Tibial artery (tissue), 4 donors: Measurements from ENCODE around the gene UNC5A.
A peak's percentile ranks its signal among the peaks of the same experiment; 100 is the strongest.

Experiments used
- DNase-seq, 2 donors: peaks; one replicate each; pipeline ENCODE4 v3.0.0-alpha.2; 2019
- H3K27ac ChIP-seq, 2 donors: fragments of 200-600 bp; sonication (generic) in 1 of 2; 1 replicate in 1 of 2; 2 replicates in 1 of 2; pipeline ENCODE4 v1.5.1; 2018 to 2019; ENCODE audit warnings: mild to moderate bottlenecking in 1 of 2
- H3K27me3 ChIP-seq, 2 donors: fragments of 200-600 bp; sonication (generic) in 1 of 2; one replicate each; pipeline versions ENCODE4 v1.5.1 to v1.6.0; 2016 to 2019
- H3K36me3 ChIP-seq, 3 donors: fragments of 200-600 bp; sonication (generic) in 2 of 3; one replicate each; pipeline ENCODE4 v1.5.1; 2016 to 2019; ENCODE audit warnings: mild to moderate bottlenecking in 2 of 3
- H3K4me1 ChIP-seq, 4 donors: fragments of 200-600 bp; sonication (generic) in 2 of 4; 1 replicate in 3 of 4; 2 replicates in 1 of 4; pipeline ENCODE4 v1.5.1; 2016 to 2019
- H3K4me3 ChIP-seq, 2 donors: fragments of 200-600 bp; sonication (generic) in 1 of 2; 1 replicate in 1 of 2; 2 replicates in 1 of 2; pipeline ENCODE4 v1.5.1; 2018 to 2019; ENCODE audit warnings: mild to moderate bottlenecking in 2 of 2
- H3K9me3 ChIP-seq, 3 donors: fragments of 200-600 bp; sonication (generic) in 1 of 3; one replicate each; pipeline ENCODE4 v1.5.1; 2016 to 2019
- intact Hi-C: fragments of 100-400 bp; cut with DNase I; formaldehyde crosslinking; loops from one replicate; pipeline ENCODE4 v1.15.0; 2023; ENCODE audit warnings: low total_unique reads
- TF ChIP-seq, protein P1 (sequence below), 2 experiments: fragments of 200-600 bp in 1 of 2; fragments of 450-650 bp in 1 of 2; IDR thresholded peaks; one replicate each; pipeline ENCODE4 v1.5.1; 2017 to 2019; ENCODE audit warnings: antibody characterized with exemption in 2 of 2, mild to moderate bottlenecking in 1 of 2, moderate library complexity in 1 of 2

UNC5A gene

DNA sequence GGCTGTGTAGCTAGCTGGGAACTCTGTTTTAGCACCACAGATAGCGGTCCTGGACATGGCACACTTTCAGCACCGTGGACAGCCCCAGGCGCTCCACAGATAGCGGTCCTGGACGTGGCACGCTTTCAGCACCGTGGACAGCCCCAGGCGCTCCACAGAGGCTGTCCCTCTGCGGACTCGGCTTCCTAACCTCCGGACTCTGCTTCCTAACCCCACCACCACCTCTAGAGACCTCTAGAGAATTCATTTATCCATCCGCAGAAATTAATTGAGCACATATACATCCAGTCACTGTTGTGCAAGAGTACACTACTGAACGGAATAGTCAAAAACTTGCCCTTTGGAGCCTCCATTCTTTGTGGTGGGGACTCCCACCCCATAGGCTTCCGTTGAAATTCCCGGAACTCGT lies 27.4 kb downstream of the UNC5A start:
- peak; percentile 78 to 85 for DNase-seq
- TF ChIP-seq, protein P1, sequence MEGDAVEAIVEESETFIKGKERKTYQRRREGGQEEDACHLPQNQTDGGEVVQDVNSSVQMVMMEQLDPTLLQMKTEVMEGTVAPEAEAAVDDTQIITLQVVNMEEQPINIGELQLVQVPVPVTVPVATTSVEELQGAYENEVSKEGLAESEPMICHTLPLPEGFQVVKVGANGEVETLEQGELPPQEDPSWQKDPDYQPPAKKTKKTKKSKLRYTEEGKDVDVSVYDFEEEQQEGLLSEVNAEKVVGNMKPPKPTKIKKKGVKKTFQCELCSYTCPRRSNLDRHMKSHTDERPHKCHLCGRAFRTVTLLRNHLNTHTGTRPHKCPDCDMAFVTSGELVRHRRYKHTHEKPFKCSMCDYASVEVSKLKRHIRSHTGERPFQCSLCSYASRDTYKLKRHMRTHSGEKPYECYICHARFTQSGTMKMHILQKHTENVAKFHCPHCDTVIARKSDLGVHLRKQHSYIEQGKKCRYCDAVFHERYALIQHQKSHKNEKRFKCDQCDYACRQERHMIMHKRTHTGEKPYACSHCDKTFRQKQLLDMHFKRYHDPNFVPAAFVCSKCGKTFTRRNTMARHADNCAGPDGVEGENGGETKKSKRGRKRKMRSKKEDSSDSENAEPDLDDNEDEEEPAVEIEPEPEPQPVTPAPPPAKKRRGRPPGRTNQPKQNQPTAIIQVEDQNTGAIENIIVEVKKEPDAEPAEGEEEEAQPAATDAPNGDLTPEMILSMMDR (IDR thresholded peaks at IDR 0.05): no peak
- no peaks in the 10 kb centered on the region for H3K4me1 ChIP-seq
- no peak overlapping the region for H3K27ac ChIP-seq
- H3K36me3 ChIP-seq: no peaks in the 10 kb centered on the region
- H3K9me3 ChIP-seq: no peaks in the 10 kb centered on the region
- no peak overlapping the region for H3K4me3 ChIP-seq
- intact Hi-C loops: no loop called here
- peaks cover 0 to 30% of the 10 kb centered on the region in 2 donors for H3K27me3 ChIP-seq

DNA sequence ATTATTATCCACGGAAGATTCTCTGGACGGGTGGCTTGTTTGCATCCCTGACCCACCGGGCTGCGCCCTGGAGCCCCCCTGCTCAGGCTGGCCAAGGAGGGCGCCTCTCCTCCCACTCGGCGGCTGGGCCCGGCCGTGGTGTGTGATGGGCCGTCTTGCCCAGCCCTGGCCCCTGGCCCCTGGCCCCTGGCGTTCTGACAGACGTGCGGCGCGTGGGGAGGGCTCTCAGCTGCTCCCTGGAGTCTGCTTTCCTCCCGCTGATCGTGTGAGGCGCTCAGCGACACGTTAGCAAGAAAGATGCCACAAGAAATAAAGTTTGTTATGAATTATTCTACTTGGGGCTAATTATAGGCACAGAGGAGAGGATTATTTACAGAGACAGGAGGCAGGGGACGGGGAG lies 33.3 kb downstream of the UNC5A start:
- H3K4me3 ChIP-seq: no peak overlapping the region
- no peak for DNase-seq

DNA sequence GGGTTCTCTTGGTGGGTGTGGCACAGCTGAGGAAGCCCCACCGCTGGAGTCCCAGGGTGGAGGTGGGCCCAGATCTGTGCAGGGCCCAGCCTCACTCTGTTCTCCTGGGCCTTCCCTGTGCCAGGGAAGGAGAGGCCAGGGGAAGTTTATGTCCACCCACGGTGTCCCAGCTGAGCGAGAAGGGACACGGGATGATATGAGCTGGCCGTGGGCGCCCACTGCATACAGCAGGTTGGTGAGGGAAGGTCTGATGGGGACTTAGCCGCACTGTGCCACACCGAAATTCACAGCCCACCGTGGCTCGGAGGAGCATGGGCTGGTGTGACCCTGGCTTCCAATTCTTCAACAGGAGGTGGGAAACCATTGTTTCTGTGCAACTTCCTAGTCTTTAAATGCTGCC lies 33.9 kb downstream of the UNC5A start:
- H3K4me3 ChIP-seq: no peak overlapping the region
- TF ChIP-seq, protein P1 (IDR thresholded peaks at IDR 0.05): no peak
- intact Hi-C loops: no loop called here
- H3K27ac ChIP-seq: no peak overlapping the region
- no peaks in the 10 kb centered on the region for H3K4me1 ChIP-seq
- peaks cover 0 to 77% of the 10 kb centered on the region in 2 donors for H3K27me3 ChIP-seq
- no peaks in the 10 kb centered on the region for H3K36me3 ChIP-seq
- no peaks in the 10 kb centered on the region for H3K9me3 ChIP-seq
- DNase-seq: no peak

More for the DNA sequence above, 33.3 kb downstream of the UNC5A start:
- TF ChIP-seq, protein P1 (IDR thresholded peaks at IDR 0.05): no peak
- peaks cover 0 to 70% of the 10 kb centered on the region in 2 donors for H3K27me3 ChIP-seq
- H3K9me3 ChIP-seq: no peaks in the 10 kb centered on the region
- intact Hi-C loops: no loop called here
- H3K36me3 ChIP-seq: no peaks in the 10 kb centered on the region
- H3K27ac ChIP-seq: no peak overlapping the region
- no peaks in the 10 kb centered on the region for H3K4me1 ChIP-seq

DNA sequence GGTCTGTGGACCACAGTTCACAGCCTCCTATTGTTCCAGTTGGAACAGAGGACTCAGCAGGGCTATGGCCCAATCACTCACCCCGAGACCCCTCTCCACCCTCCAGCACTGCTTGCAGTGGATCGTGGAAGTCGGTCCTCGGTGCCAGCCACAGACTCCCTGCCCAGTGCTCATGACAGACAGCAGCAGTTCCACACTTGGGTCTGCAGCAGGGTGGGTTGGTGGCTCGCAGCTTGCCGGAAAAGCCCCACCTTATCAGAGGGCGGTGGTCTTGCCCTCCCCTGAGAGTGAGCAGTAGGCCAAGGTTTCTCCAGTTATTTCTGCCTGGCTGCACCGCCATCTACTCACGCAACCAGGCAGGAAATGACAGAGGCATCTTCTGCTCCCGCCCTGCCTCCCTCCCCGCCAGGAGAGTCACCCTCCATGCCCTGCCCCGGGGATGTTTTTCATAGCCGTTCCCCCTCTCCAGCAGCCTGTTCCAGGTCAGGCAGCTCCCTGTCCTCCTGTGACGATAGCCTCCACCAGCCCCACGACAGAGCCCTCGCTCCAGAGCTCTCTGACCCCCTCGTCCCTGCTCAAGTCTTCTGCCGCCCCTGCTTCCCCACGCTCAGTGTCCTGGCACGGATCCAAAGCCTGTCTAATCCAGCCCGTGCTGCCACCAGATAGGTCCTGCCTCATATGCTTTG lies 34.5 kb downstream of the UNC5A start:
- no peak overlapping the region for H3K4me3 ChIP-seq
- H3K4me1 ChIP-seq: no peaks in the 10 kb centered on the region
- H3K27ac ChIP-seq: no peak overlapping the region
- H3K36me3 ChIP-seq: no peaks in the 10 kb centered on the region
- DNase-seq: no peak
- TF ChIP-seq, protein P1 (IDR thresholded peaks at IDR 0.05): no peak
- H3K27me3 ChIP-seq: peaks cover 0 to 82% of the 10 kb centered on the region in 2 donors
- no peaks in the 10 kb centered on the region for H3K9me3 ChIP-seq
- intact Hi-C loops: no loop called here

DNA sequence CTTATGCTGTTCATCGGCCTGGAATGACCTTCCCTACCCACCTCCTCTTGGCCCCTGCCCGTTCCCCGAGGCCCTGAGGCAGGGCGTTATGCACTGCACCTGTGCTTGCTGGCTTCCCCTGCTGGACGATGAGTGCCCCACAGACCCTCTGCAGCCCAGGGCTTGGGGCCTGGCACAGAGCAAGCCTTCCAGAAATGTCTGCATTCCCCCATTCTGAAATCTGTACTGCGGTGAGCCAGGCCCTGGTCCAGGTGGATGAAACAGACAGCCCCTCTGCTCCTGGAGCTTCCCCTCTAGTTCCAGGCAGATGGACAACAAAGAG lies 35.0 kb downstream of the UNC5A start:
- Histone ChIP-seq H3K36me3 (no peaks in the 10 kb centered on the region), H3K4me3 (no peak overlapping the region), H3K27ac (no peak overlapping the region), H3K27me3 (peaks cover 0 to 87% of the 10 kb centered on the region in 2 donors), H3K9me3 (no peaks in the 10 kb centered on the region), H3K4me1 (no peaks in the 10 kb centered on the region)
- TF ChIP-seq, protein P1 (IDR thresholded peaks at IDR 0.05): no peak
- no peak for DNase-seq
- intact Hi-C loops: no loop called here
